ENCODE measurements around the gene LXN.
"Not testable (repeated sequence)": the region's sequence is repeated elsewhere in the genome, so short reads cannot be mapped to it uniquely, and the experiment has no call there.

LXN gene

GRCh38 chr3:158672215-158673176, at the start of gene LXN:
LXN (minus strand) TSS chr3:158672648; CDS start chr3:158672478, 170 bp downstream.
- no peak for DNase-seq

GRCh38 chr3:158722108-158722507, 49.7 kb upstream of the LXN start:
- DNase-seq: no peak

- DNase-seq: no peak
These were observed 46.2 kb upstream of the LXN start for GRCh38 chr3:158718490-158719170.

GRCh38 chr3:158717576-158717975, 45.1 kb upstream of the LXN start:
- no peak for DNase-seq

- no peak for DNase-seq
These were observed 40.6 kb upstream of the LXN start for GRCh38 chr3:158713094-158713499.

- DNase-seq: no peak
These were observed 40.0 kb upstream of the LXN start for GRCh38 chr3:158712443-158712842.

GRCh38 chr3:158711886-158712285, 39.4 kb upstream of the LXN start:
- no peak for DNase-seq

GRCh38 chr3:158710601-158711000, 38.2 kb upstream of the LXN start:
- no peak for DNase-seq

- no peak for DNase-seq
These were observed 37.2 kb upstream of the LXN start for GRCh38 chr3:158709666-158710083.

GRCh38 chr3:158703566-158703965, 31.1 kb upstream of the LXN start:
- DNase-seq: no peak

- no peak for DNase-seq
These were observed 30.5 kb upstream of the LXN start for GRCh38 chr3:158702815-158703481.

GRCh38 chr3:158701420-158702065, 29.1 kb upstream of the LXN start:
- DNase-seq: no peak

- no peak for DNase-seq
These were observed 28.1 kb upstream of the LXN start for GRCh38 chr3:158700559-158700958.

GRCh38 chr3:158696618-158697017, 24.2 kb upstream of the LXN start:
- DNase-seq: no peak

GRCh38 chr3:158693866-158694456, 21.5 kb upstream of the LXN start:
- DNase-seq: not testable (repeated sequence)

- DNase-seq: no peak
These were observed 12.7 kb upstream of the LXN start for GRCh38 chr3:158685159-158685558.

GRCh38 chr3:158683230-158683962, 10.9 kb upstream of the LXN start:
- DNase-seq: no peak

GRCh38 chr3:158680861-158681260, 8.4 kb upstream of the LXN start:
- DNase-seq: no peak

GRCh38 chr3:158679547-158680000, 7.1 kb upstream of the LXN start:
- no peak for DNase-seq

- no peak for DNase-seq
These were observed 6.2 kb upstream of the LXN start for GRCh38 chr3:158678687-158679086.

- DNase-seq: no peak
These were observed 630 bp downstream of the LXN start for GRCh38 chr3:158671821-158672214.

GRCh38 chr3:158668506-158668905, 3.9 kb downstream of the LXN start:
- no peak for DNase-seq

Data from SIG-M5 (cell line).